Effector memory CD4-positive, alpha-beta T cell (primary cell): ENCODE data around the gene SSTR3.

Experiments
- DNase-seq, 3 donors: peaks; one replicate each; pipeline ENCODE4 v3.0.0-alpha.2; 2020
- H3K27ac ChIP-seq: 2 replicates; pipeline ENCODE4 v1.7.0; 2013; ENCODE audit warnings: mild to moderate bottlenecking, low read length, moderate library complexity; ENCODE audit not compliant: insufficient read depth, poor library complexity, severe bottlenecking
- H3K27me3 ChIP-seq: replicated peaks from 2 replicates; pipeline ENCODE4 v1.7.0; 2013; ENCODE audit warnings: mild to moderate bottlenecking, low read length; ENCODE audit not compliant: insufficient read depth, control insufficient read depth, poor library complexity, severe bottlenecking
- H3K36me3 ChIP-seq: 2 replicates; pipeline ENCODE4 v1.7.0; 2013; ENCODE audit warnings: mild to moderate bottlenecking, low read length, moderate library complexity; ENCODE audit not compliant: control insufficient read depth, insufficient read depth
- H3K4me1 ChIP-seq: 2 replicates; pipeline ENCODE4 v1.7.0; 2013; ENCODE audit warnings: low read length, mild to moderate bottlenecking; ENCODE audit not compliant: control insufficient read depth, insufficient read depth, poor library complexity, severe bottlenecking
- H3K4me3 ChIP-seq: 2 replicates; pipeline ENCODE4 v1.7.0; 2013; ENCODE audit warnings: low read length, low read depth, mild to moderate bottlenecking; ENCODE audit not compliant: insufficient read depth, poor library complexity, severe bottlenecking
- H3K9me3 ChIP-seq: 2 replicates; pipeline ENCODE4 v1.7.0; 2013; ENCODE audit warnings: mild to moderate bottlenecking, low read length, moderate library complexity; ENCODE audit not compliant: control insufficient read depth

Gene SSTR3

GRCh38 chr22:37219533-37219932 lies 7.3 kb upstream of the SSTR3 start:
- peak overlapping the region; percentile 30 for H3K4me3 ChIP-seq
- no peaks in the 10 kb centered on the region for H3K27me3 ChIP-seq
- H3K4me1 ChIP-seq: peaks cover 61% of the 10 kb centered on the region
- no peak for DNase-seq
- H3K36me3 ChIP-seq: peaks cover 9% of the 10 kb centered on the region
- H3K9me3 ChIP-seq: no peaks in the 10 kb centered on the region
- H3K27ac ChIP-seq: peak overlapping the region; percentile 72

- H3K36me3 ChIP-seq: peaks cover 3% of the 10 kb centered on the region
- H3K4me1 ChIP-seq: peaks cover 55% of the 10 kb centered on the region
- H3K27me3 ChIP-seq: no peaks in the 10 kb centered on the region
- no peaks in the 10 kb centered on the region for H3K9me3 ChIP-seq
- DNase-seq: peak; percentile 46 to 72 (median 54)
- peak overlapping the region; percentile 72 for H3K27ac ChIP-seq
- peak overlapping the region; percentile 30 for H3K4me3 ChIP-seq
Observed at GRCh38 chr22:37218771-37219411, 6.6 kb upstream of the SSTR3 start.

DNA sequence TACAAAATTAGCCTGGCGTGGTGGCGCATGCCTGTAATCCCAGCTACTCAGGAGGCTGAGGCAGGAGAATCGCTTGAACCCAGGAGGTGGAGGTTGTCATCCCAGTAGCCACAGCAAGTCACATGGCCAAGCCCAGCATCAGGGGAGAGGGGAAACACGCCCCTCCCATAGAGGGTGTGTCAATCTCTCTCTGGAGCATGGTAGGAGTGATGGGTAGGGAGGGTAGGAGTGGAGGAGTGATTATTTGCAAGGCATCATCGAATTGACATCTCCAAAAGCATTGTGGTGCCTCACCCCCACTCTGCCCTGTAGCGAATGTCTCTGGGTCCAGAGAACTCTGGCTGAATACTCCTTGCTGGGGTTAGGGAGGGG lies 6.1 kb upstream of the SSTR3 start:
- Histone ChIP-seq H3K36me3 (no peaks in the 10 kb centered on the region), H3K27ac (peak overlapping the region; percentile 72), H3K4me1 (peaks cover 50% of the 10 kb centered on the region), H3K27me3 (no peaks in the 10 kb centered on the region), H3K4me3 (peak overlapping the region; percentile 3), H3K9me3 (no peaks in the 10 kb centered on the region)
- DNase-seq: no peak

GRCh38 chr22:37215890-37216289 lies 3.6 kb upstream of the SSTR3 start:
- Histone ChIP-seq H3K4me1 (peaks cover 30% of the 10 kb centered on the region), H3K9me3 (no peaks in the 10 kb centered on the region), H3K27ac (no peak overlapping the region), H3K4me3 (no peak overlapping the region), H3K36me3 (no peaks in the 10 kb centered on the region), H3K27me3 (no peaks in the 10 kb centered on the region)
- no peak for DNase-seq

DNA sequence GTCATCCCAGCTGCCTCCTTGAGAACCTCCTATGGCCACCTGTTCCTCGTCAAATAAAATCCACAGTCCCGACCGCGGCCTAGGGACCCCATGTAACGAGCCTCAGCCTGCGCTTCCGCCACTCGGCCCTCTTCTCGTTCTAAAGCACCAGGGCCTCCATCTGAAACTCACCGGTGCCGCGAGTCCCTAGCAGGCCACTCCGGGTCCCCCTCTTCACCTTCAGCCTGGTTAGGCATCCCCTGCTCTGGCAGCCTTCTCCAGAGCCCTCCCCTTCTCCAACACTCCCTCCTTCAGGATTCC lies 2.4 kb upstream of the SSTR3 start:
- Histone ChIP-seq H3K27ac (no peak overlapping the region), H3K4me1 (peaks cover 18% of the 10 kb centered on the region), H3K27me3 (no peaks in the 10 kb centered on the region), H3K36me3 (no peaks in the 10 kb centered on the region), H3K4me3 (no peak overlapping the region), H3K9me3 (no peaks in the 10 kb centered on the region)
- DNase-seq: no peak

- Histone ChIP-seq H3K4me1 (peaks cover 13% of the 10 kb centered on the region), H3K4me3 (no peak overlapping the region), H3K9me3 (no peaks in the 10 kb centered on the region), H3K27me3 (no peaks in the 10 kb centered on the region), H3K36me3 (no peaks in the 10 kb centered on the region), H3K27ac (no peak overlapping the region)
- DNase-seq: no peak
Observed at GRCh38 chr22:37213941-37214730, 1.9 kb upstream of the SSTR3 start.

DNA sequence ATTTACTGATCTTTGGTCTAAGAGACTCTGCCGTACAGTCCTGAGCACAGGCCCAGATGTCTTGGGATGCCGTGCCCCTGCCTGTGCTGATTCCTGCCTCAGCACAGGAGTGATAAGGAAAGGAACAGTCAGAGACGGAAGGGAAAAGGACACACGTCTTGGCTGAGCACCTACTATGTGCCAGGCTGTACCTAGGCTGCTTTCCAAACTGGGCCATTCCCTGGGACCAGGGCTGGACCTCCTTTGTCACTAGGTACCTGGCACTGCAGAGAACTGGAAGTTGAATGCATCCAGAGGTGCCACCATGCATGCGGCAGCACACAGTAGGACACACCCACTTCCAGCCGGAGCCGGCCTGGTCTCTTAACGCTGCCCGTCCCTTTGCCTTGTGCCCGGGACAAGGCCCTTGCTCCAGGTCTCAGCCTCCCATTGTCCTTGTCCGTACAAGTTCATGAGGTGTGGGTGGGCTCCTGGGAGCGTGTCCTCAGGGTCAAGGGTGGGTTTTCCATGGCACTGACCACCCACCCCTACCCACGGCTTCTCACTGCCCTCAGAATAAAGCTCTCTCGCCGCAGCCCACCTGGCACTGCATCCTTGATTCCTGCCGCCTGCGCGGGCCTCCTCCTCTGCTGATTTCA lies 1.1 kb upstream of the SSTR3 start:
- Histone ChIP-seq H3K36me3 (no peaks in the 10 kb centered on the region), H3K4me3 (no peak overlapping the region), H3K27ac (no peak overlapping the region), H3K27me3 (no peaks in the 10 kb centered on the region), H3K4me1 (peaks cover 9% of the 10 kb centered on the region), H3K9me3 (no peaks in the 10 kb centered on the region)
- no peak for DNase-seq

DNA sequence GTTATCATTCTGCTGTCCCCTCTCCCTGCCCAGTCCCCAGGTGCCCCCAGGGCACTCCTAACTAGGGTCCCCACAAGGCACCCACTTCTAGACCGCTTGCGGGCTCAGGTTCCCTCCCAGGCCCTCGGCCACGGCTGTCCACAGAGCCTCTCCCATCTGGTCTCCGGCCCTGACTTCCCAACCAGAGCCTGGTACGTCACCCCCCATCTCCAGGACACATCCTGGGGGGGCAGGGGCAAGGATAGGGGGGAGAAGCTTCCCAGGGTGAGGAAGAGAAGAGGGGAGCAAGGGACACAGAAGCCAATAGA lies 457 bp downstream of the SSTR3 start:
- Histone ChIP-seq H3K27me3 (no peaks in the 10 kb centered on the region), H3K4me1 (peaks cover 9% of the 10 kb centered on the region), H3K27ac (no peak overlapping the region), H3K4me3 (no peak overlapping the region), H3K9me3 (no peaks in the 10 kb centered on the region), H3K36me3 (no peaks in the 10 kb centered on the region)
- DNase-seq: no peak

- DNase-seq: no peak
- Histone ChIP-seq H3K36me3 (no peaks in the 10 kb centered on the region), H3K9me3 (no peaks in the 10 kb centered on the region), H3K27me3 (no peaks in the 10 kb centered on the region), H3K4me1 (peaks cover 9% of the 10 kb centered on the region), H3K4me3 (no peak overlapping the region), H3K27ac (no peak overlapping the region)
Observed at GRCh38 chr22:37211075-37211865, 1.0 kb downstream of the SSTR3 start.
